Central memory CD8-positive, alpha-beta T cell (primary cell): ENCODE results near the gene TBX15.
"Not testable (repeated sequence)": the region's sequence is repeated elsewhere in the genome, so short reads cannot be mapped to it uniquely, and the experiment has no call there.

Experiments
- ATAC-seq: fragments of 150-1000 bp; cut with Tn5 transposase; replicated peaks from 2 replicates; pipeline ENCODE4 v1.10.0; 2022; ENCODE audit warnings: mild to moderate bottlenecking, moderate FRiP score, moderate number of reproducible peaks; ENCODE audit not compliant: poor library complexity, severe bottlenecking; ENCODE audit errors: extremely low read depth
- DNase-seq, 2 donors: peaks; one replicate each; pipeline ENCODE4 v3.0.0; 2021; ENCODE audit warnings: low spot score in 2 of 2
- H3K27ac Mint-ChIP-seq: one replicate; pipeline ENCODE4 v1.8.0; 2022; ENCODE audit warnings: low read depth, mild to moderate bottlenecking, moderate library complexity, mixed read lengths
- H3K27me3 Mint-ChIP-seq: one replicate; pipeline ENCODE4 v1.8.0; 2022; ENCODE audit warnings: mixed read lengths
- H3K36me3 Mint-ChIP-seq: one replicate; pipeline ENCODE4 v1.8.0; 2022; ENCODE audit warnings: mild to moderate bottlenecking, moderate library complexity, mixed read lengths; ENCODE audit not compliant: insufficient read depth
- H3K4me1 Mint-ChIP-seq: one replicate; pipeline ENCODE4 v1.8.0; 2022; ENCODE audit warnings: mixed read lengths
- H3K4me3 Mint-ChIP-seq: one replicate; pipeline ENCODE4 v1.8.0; 2022; ENCODE audit warnings: mild to moderate bottlenecking, moderate library complexity, mixed read lengths
- H3K9me3 Mint-ChIP-seq: one replicate; pipeline ENCODE4 v1.8.0; 2022; ENCODE audit warnings: mixed read lengths

Gene TBX15

DNA sequence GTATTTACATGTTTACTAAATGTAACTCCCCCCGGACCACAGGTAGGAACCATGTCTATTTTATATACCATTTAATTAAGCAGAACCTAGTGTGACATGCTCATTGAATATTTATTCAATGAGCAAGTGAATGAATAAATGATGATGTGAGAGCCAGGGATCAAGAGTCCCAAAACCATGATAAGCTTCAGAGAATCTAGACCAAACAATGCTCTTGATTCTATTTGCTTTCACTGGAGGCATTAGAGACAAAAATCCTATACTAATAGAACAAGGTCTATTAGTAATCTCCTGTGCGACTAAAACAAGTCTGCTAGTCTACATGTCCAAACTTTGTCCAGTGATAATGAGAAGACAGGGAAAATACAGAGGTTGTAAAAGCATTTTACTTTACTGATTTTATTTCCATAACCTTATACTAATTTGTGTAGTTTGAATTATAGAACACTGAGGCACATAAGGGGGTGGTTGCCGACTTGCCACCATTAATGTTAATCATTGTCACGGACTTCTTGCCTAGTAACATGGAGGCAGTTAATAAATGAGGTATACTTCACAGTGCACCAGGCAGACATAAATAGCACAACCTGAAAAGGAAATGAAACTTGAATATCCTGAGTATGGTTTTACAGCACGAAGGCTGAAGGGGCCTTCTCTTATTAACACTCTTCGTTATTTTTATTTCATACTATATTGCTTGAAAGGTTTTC, 69.8 kb downstream of the TBX15 start:
- DNase-seq, result no peak
- peaks cover 10% of the 10 kb centered on the region for H3K27me3 Mint-ChIP-seq
- no peak for ATAC-seq
- H3K36me3 Mint-ChIP-seq, result no peaks in the 10 kb centered on the region
- no peak overlapping the region for H3K4me3 Mint-ChIP-seq
- peaks cover 10% of the 10 kb centered on the region for H3K9me3 Mint-ChIP-seq
- H3K27ac Mint-ChIP-seq, result no peak overlapping the region
- H3K4me1 Mint-ChIP-seq, result no peaks in the 10 kb centered on the region

DNA sequence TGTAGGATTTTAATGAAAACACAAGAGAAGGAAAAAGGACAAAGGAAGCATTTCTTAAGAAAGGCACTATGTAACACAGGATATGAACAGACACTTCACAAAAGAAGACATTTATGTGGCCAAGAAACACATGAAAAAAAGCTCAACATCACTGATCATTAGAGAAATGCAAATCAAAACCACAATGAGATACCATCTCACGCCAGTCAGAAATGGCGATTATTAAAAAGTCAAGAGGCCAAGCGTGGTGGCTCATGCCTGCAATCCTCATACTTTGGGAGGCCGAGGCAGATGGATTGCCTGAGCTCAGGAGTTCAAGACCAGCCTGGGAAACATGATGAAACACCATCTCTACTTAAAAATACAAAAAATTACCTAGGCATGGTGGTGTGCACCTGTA, 71.8 kb downstream of the TBX15 start:
- peaks cover 10% of the 10 kb centered on the region for H3K9me3 Mint-ChIP-seq

GRCh38 chr1:118914379-118915161, 73.6 kb downstream of the TBX15 start:
- no peak overlapping the region for H3K4me3 Mint-ChIP-seq
- no peak overlapping the region for H3K27ac Mint-ChIP-seq
- peaks cover under 1% of the 10 kb centered on the region for H3K27me3 Mint-ChIP-seq
- no peaks in the 10 kb centered on the region for H3K36me3 Mint-ChIP-seq
- DNase-seq (no peak), ATAC-seq (no peak)
- H3K9me3 Mint-ChIP-seq, result no peaks in the 10 kb centered on the region
- H3K4me1 Mint-ChIP-seq, result no peaks in the 10 kb centered on the region

More for the DNA sequence above, 71.8 kb downstream of the TBX15 start:
- not testable (repeated sequence) for ATAC-seq, H3K4me3 Mint-ChIP-seq, DNase-seq, H3K27ac Mint-ChIP-seq, H3K36me3 Mint-ChIP-seq, H3K4me1 Mint-ChIP-seq
- peaks cover 10% of the 10 kb centered on the region for H3K27me3 Mint-ChIP-seq

- Mint-ChIP-seq H3K27me3 (no peaks in the 10 kb centered on the region), H3K27ac (no peak overlapping the region), H3K9me3 (peaks cover under 1% of the 10 kb centered on the region), H3K36me3 (no peaks in the 10 kb centered on the region), H3K4me1 (no peaks in the 10 kb centered on the region), H3K4me3 (no peak overlapping the region)
- ATAC-seq (no peak), DNase-seq (no peak)
Measured at GRCh38 chr1:118913818-118914217, 74.3 kb downstream of the TBX15 start.

DNA sequence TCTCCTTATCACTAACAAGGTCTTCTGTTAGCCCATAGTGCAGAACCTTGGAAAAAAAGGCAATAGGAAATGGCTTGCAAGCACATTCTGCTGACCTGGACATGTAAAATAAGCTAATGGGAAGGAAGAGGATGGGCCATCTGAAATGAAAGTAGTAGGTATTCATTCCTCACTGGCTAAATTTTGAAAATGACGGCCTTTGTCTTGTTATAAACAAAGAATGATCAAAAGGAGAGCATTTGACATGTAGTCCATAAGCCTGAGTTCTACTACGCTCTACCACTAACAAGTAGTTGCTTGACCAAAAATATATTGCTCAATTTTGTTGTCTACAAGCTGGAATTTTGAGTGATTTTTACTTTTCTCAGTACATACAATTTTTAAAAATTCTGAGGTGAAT, 75.6 kb downstream of the TBX15 start:
- no peak for ATAC-seq
- no peaks in the 10 kb centered on the region for H3K27me3 Mint-ChIP-seq
- peaks cover 6% of the 10 kb centered on the region for H3K9me3 Mint-ChIP-seq
- no peak overlapping the region for H3K27ac Mint-ChIP-seq
- no peak for DNase-seq
- H3K4me1 Mint-ChIP-seq, result no peaks in the 10 kb centered on the region
- no peak overlapping the region for H3K4me3 Mint-ChIP-seq
- no peaks in the 10 kb centered on the region for H3K36me3 Mint-ChIP-seq

DNA sequence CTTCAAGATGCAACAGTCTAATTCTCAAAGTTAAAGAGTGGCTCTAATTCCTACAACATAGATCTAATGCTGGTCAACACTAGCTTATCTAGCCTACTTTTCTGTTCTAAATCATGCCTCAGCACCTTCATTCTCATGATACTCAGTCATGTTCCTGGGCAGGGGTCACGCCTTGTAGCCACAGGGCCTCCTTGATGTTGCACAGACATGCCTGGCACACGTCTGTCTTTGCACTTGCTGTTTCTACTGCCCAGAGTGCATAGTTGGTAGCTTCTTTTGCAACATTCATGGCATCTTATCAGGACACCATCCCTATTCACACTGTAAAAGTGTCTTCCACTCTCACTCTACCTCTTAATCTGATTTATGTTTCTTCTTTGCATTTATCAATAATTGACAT, 76.6 kb downstream of the TBX15 start:
- ATAC-seq, result no peak
- H3K36me3 Mint-ChIP-seq, result no peaks in the 10 kb centered on the region
- peaks cover 6% of the 10 kb centered on the region for H3K9me3 Mint-ChIP-seq
- no peaks in the 10 kb centered on the region for H3K27me3 Mint-ChIP-seq
- DNase-seq, result no peak
- no peak overlapping the region for H3K27ac Mint-ChIP-seq
- H3K4me1 Mint-ChIP-seq, result no peaks in the 10 kb centered on the region
- no peak overlapping the region for H3K4me3 Mint-ChIP-seq

GRCh38 chr1:118907466-118907865, 80.7 kb downstream of the TBX15 start:
- Mint-ChIP-seq H3K9me3 (peaks cover 6% of the 10 kb centered on the region), H3K36me3 (no peaks in the 10 kb centered on the region), H3K4me3 (no peak overlapping the region), H3K4me1 (no peaks in the 10 kb centered on the region), H3K27me3 (no peaks in the 10 kb centered on the region), H3K27ac (no peak overlapping the region)
- ATAC-seq, result no peak
- no peak for DNase-seq

DNA sequence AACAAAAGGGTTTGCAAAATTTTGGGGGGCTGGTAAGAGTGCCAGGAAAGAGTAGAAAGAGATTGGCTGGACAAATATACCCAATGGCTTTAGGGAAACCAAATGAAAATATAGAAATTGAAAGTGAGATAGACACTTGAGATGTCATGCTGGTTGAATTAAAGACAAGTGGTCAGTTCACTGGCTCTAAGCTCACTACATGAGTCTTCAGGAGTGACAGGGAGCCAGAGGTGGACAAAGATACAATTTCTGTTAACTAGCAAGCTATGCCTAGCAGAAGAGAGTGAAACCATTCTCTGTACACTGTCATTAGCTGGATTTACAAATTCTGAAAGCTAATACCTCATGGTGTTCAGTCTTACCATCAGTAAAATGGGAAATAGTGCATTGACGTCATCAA, 82.5 kb downstream of the TBX15 start:
- H3K36me3 Mint-ChIP-seq, result no peaks in the 10 kb centered on the region
- DNase-seq, result no peak
- peaks cover 6% of the 10 kb centered on the region for H3K9me3 Mint-ChIP-seq
- no peak overlapping the region for H3K27ac Mint-ChIP-seq
- H3K27me3 Mint-ChIP-seq, result no peaks in the 10 kb centered on the region
- no peaks in the 10 kb centered on the region for H3K4me1 Mint-ChIP-seq
- H3K4me3 Mint-ChIP-seq, result no peak overlapping the region
- no peak for ATAC-seq

- no peak overlapping the region for H3K4me3 Mint-ChIP-seq
- no peaks in the 10 kb centered on the region for H3K36me3 Mint-ChIP-seq
- no peaks in the 10 kb centered on the region for H3K27me3 Mint-ChIP-seq
- DNase-seq (no peak), ATAC-seq (no peak)
- H3K9me3 Mint-ChIP-seq, result peaks cover 6% of the 10 kb centered on the region
- H3K27ac Mint-ChIP-seq, result no peak overlapping the region
- H3K4me1 Mint-ChIP-seq, result no peaks in the 10 kb centered on the region
Measured at GRCh38 chr1:118905196-118905595, 82.9 kb downstream of the TBX15 start.

DNA sequence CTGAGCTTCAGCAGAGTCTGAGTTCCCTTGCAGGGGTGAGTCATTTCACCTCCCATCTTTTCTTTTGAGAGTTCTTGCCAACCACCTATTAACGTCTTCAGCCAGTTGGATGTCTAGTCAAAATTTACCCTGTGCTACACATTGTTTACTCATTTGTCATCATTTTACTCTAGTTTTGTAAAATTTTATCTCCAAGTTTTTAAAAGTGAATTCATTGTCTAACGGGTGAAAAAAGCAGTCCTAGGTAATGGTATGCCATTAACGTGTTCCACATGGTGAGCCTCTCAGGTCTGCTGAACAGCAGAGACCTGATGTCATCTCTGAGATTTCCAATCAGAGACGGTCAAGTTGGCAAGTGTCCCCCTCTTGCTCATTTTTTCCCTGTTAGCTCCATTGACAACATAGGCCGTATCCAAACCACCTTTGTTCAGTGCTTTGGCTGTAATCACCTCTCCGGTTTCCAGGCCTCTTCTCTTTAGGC, 85.4 kb downstream of the TBX15 start:
- H3K4me1 Mint-ChIP-seq, result no peaks in the 10 kb centered on the region
- H3K4me3 Mint-ChIP-seq, result no peak overlapping the region
- H3K36me3 Mint-ChIP-seq, result no peaks in the 10 kb centered on the region
- no peak for ATAC-seq
- DNase-seq, result no peak
- no peaks in the 10 kb centered on the region for H3K9me3 Mint-ChIP-seq
- no peak overlapping the region for H3K27ac Mint-ChIP-seq
- no peaks in the 10 kb centered on the region for H3K27me3 Mint-ChIP-seq

GRCh38 chr1:118902299-118902698, 85.8 kb downstream of the TBX15 start:
- ATAC-seq (no peak), DNase-seq (no peak)
- Mint-ChIP-seq H3K27me3 (no peaks in the 10 kb centered on the region), H3K4me3 (no peak overlapping the region), H3K4me1 (no peaks in the 10 kb centered on the region), H3K36me3 (no peaks in the 10 kb centered on the region), H3K27ac (no peak overlapping the region), H3K9me3 (no peaks in the 10 kb centered on the region)

- ATAC-seq (no peak), DNase-seq (no peak)
- H3K9me3 Mint-ChIP-seq, result peaks cover 8% of the 10 kb centered on the region
Measured at GRCh38 chr1:118900643-118901440, 87.3 kb downstream of the TBX15 start.

More at GRCh38 chr1:118900643-118901440, 87.3 kb downstream of the TBX15 start:
- no peaks in the 10 kb centered on the region for H3K36me3 Mint-ChIP-seq
- H3K27ac Mint-ChIP-seq, result no peak overlapping the region
- H3K4me1 Mint-ChIP-seq, result no peaks in the 10 kb centered on the region
- H3K27me3 Mint-ChIP-seq, result no peaks in the 10 kb centered on the region
- H3K4me3 Mint-ChIP-seq, result no peak overlapping the region
